MM.1S (cell line): Measurements from ENCODE around the gene FOXP2.

Source experiments
- CTCF ChIP-seq: fragments of 300-600 bp; sonication (generic); IDR thresholded peaks from 2 replicates; pipeline ENCODE4 v1.5.1; 2016; ENCODE audit warnings: antibody characterized with exemption, low read length, mixed read lengths
- EZH2 ChIP-seq: fragments of 300-600 bp; sonication (generic); optimal IDR thresholded peaks from 2 replicates; pipeline ENCODE3; 2017; ENCODE audit warnings: low read depth, mild to moderate bottlenecking, antibody characterized with exemption, low read length, mixed read lengths

- TF ChIP-seq CTCF = no peak
- TF ChIP-seq EZH2 = no peak
These were observed 52.3 kb downstream of the FOXP2 start for GRCh38 chr7:114466917-114467316.
